ENCODE results near the gene RPS15A. TPM values are rescaled to one million over a fixed set of nuclear protein-coding genes. Genes with fewer than 3 reads are reported as not detected.
"Not testable (repeated sequence)": the region's sequence is repeated elsewhere in the genome, so short reads cannot be mapped to it uniquely, and the experiment has no call there.

Gene RPS15A
- total RNA-seq, 1 donor: 3,138 TPM

- not testable (repeated sequence) for H3K9me3 ChIP-seq (ENCODE audit: low read depth, low read length); H3K4me1 ChIP-seq (ENCODE audit: insufficient read depth, low read length); H3K27me3 ChIP-seq (ENCODE audit: insufficient read depth, low read length); H3K4me3 ChIP-seq (ENCODE audit: low read length)
Measured at GRCh38 chr16:18738768-18739167, 51.4 kb downstream of the RPS15A start.

GRCh38 chr16:18734279-18734678 lies 55.9 kb downstream of the RPS15A start:
- not testable (repeated sequence) for H3K4me1 ChIP-seq (ENCODE audit: insufficient read depth, low read length); H3K27me3 ChIP-seq (ENCODE audit: insufficient read depth, low read length); H3K4me3 ChIP-seq (ENCODE audit: low read length); H3K9me3 ChIP-seq (ENCODE audit: low read depth, low read length)

Other genes starting within 250 kb of the RPS15A start
- 42.9 TPM for gene NOMO2, start 228.2 kb downstream of the RPS15A start, total RNA-seq
- 255 TPM for gene ARL6IP1, start 11.2 kb upstream of the RPS15A start, total RNA-seq
- 192 TPM for gene SMG1, start 136.1 kb upstream of the RPS15A start, total RNA-seq
- not detected for gene TMC7, start 193.6 kb upstream of the RPS15A start, total RNA-seq